GM12872 (cell line): ENCODE data around the gene SAMD1.

Source experiments
- CTCF ChIP-seq: IDR thresholded peaks from 3 replicates; pipeline ENCODE4 v1.5.1; 2011; ENCODE audit warnings: low read depth, mild to moderate bottlenecking, low read length, moderate library complexity; ENCODE audit not compliant: insufficient read depth

SAMD1 gene

DNA sequence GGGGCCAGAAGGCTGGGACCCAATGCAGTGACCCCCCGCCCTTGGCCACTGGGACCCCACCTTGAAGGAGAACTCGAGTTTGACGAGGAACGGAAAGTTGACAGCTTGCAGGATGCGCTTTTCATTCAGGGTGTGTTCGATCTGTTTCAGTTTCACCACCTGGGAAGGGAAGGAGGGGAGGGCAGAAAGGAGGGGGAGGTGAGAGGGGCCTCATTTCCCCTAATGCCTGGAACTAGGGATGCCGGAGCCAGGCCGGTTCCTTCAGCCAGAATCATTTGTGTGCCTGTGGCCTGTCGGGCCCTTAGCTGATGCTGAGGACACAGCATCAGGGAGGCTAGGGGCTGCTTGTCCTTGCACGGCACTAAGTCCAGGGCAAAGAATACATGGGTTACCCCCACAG lies 12.2 kb upstream of the SAMD1 start:
- no peak for TF ChIP-seq CTCF

GRCh38 chr19:14102102-14102696 lies 11.6 kb upstream of the SAMD1 start:
- TF ChIP-seq CTCF, result no peak

DNA sequence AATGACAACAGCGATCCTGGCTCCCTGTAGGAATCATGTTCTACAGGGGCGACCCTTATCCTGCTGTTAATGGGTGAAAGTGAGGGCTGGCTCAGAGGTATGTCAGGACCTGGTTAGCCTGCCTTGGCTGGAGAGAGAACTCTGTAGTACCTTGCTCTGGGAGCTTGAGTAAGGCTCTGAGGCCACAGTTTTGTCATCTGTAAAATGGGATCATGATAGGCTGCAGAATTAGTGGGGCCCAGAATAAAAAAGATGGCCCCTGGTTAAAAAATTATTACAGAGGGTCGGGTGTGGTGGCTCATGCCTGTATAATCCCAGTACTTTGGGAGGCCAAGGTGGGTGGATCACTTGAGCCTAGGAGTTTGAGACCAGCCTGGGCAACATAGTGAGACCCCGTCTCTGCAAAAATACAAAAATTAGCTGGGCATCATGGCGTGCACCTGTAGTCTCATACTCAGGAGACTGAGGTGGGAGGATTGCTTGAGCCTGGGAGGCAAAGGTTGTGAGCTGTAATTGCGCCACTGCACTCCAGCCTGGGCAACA lies 10.5 kb upstream of the SAMD1 start:
- TF ChIP-seq CTCF, result no peak

DNA sequence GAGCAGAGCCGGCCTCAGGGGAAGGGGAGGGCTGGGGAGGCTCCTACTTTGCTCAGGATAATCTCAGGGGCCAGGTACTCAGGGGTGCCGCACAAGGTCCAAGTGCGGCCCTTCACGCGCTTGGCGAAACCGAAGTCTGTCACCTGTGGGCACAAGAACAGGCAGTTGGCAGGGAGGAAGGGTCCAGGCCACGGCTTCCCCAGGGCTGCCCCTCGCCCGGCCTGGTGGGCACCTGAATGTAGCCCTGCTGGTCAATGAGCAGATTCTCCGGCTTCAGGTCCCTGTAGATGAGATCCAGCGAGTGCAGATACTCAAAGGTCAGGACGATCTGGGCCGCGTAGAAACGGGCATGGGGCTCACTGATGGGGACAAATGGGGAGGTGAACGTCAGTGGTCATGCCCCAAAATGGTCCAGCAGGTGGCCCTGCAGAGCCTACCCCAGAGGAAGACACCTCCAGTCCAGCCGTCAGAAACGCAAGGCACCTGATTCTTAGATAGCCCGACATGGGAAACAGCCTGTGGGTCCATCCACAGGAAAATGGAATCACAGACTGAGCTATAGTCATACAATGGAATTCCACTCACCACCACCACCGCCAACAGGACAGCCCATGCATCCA lies 7.1 kb upstream of the SAMD1 start:
- peak; percentile 16; the same call in 1 of the 3 replicates for TF ChIP-seq CTCF

- TF ChIP-seq CTCF, result no peak
Measured at GRCh38 chr19:14096272-14096992, 5.9 kb upstream of the SAMD1 start.

- no peak for TF ChIP-seq CTCF
Measured at GRCh38 chr19:14094854-14095253, 4.3 kb upstream of the SAMD1 start.

DNA sequence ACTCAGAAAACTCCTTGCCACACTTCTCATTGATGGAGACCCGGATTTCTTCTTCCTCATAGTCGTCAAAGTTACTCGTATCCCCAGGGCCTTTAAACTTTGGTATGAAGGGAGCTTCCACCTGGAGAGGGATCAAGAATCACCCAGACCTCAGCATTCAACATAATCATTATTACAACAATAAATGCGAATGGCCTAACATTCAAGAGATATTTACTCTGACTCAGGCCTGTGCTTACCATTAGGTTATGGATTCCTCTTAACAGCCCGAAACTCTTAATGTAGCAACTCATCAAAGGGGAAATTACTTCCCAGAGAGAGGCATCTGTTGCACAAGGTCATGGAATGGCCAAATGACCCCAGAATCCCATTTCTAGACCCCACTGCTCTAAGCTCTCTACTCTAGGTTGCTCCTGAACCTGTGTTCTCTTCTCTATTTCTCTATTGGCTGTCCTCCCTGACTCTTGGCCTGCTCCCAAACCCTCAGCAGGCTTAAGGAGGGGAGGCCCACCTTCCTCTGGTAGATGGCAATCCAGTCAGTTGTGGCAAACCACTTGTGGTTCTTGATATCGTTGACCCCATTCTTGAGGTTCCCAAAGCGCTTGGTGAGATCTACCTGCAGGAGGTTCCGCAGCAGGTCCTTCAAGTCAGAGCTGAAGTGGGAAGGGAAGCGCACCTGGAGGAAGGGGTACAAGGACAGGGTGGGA lies 2.7 kb upstream of the SAMD1 start:
- TF ChIP-seq CTCF, result no peak
